ENCODE data around the gene PALMD. TPM values are rescaled to one million over a fixed set of nuclear protein-coding genes. Genes with fewer than 3 reads are reported as not detected.

The PALMD gene
- total RNA-seq, 1 experiment from 2014 or later: not detected

- Histone ChIP-seq H3K23ac (ENCODE audit: insufficient read length, low read depth, low read length) (no peak overlapping the region), H3K14ac (ENCODE audit: insufficient read depth, low read length) (no peak overlapping the region), H3K79me1 (ENCODE audit: insufficient read depth, low read depth, low read length, poor library complexity, severe bottlenecking) (no peaks in the 10 kb centered on the region), H3T11ph (ENCODE audit: low read length) (no peak overlapping the region), H2AFZ (ENCODE audit: low read length) (no peak overlapping the region), H4K5ac (ENCODE audit: insufficient read length, low read depth, low read length) (no peak overlapping the region), H3K4me2 (ENCODE audit: insufficient read depth, insufficient read length, low read length) (no peak overlapping the region), H4K8ac (replicated peaks; ENCODE audit: insufficient read length, low read depth, low read length) (no peak overlapping the region), H2BK20ac (ENCODE audit: low read depth, low read length, poor library complexity, severe bottlenecking) (no peak overlapping the region), H2AK5ac (ENCODE audit: insufficient read length, low read length) (no peak overlapping the region), H3K9me3 (ENCODE audit: control insufficient read depth, low read depth, low read length) (no peaks in the 10 kb centered on the region), H3K4ac (ENCODE audit: low read depth, low read length) (no peak overlapping the region), H2BK5ac (ENCODE audit: insufficient read length, low read length) (no peak overlapping the region), H4K20me1 (ENCODE audit: control insufficient read depth, insufficient read depth, insufficient read length) (no peaks in the 10 kb centered on the region), H4K91ac (ENCODE audit: insufficient read length, low read depth, low read length) (no peak overlapping the region), H2BK15ac (ENCODE audit: low read depth, low read length) (no peak overlapping the region), H3K79me2 (ENCODE audit: insufficient read depth, low read length) (no peaks in the 10 kb centered on the region), H3K56ac (ENCODE audit: insufficient read length, low read depth, low read length) (no peak overlapping the region), H2BK12ac (ENCODE audit: insufficient read length, low read depth, low read length) (no peak overlapping the region), H3K9ac (ENCODE audit: extremely low read depth, insufficient read length, low read length) (no peak overlapping the region), H3K4me1 (ENCODE audit: insufficient read depth, low read length) (no peaks in the 10 kb centered on the region), H2BK120ac (ENCODE audit: low read depth, low read length, poor library complexity, severe bottlenecking) (no peak overlapping the region), H3K27ac (ENCODE audit: insufficient read length, low read depth, low read length) (no peak overlapping the region), H3K23me2 (ENCODE audit: insufficient read length, low read depth, low read length, poor library complexity, severe bottlenecking) (no peaks in the 10 kb centered on the region), H3K18ac (ENCODE audit: insufficient read length, low read depth, low read length) (no peak overlapping the region), H3K27me3 (ENCODE audit: insufficient read depth, low read length) (no peaks in the 10 kb centered on the region)
- Mint-ChIP-seq H3K4me1 (peaks cover 5 to 7% of the 10 kb centered on the region in 2 experiments; a peak in 3 of 4 replicates), H3K4me3 (no peak overlapping the region), H3K9me3 (no peaks in the 10 kb centered on the region), H3K27me3 (ENCODE audit: low read depth) (no peaks in the 10 kb centered on the region), H3K36me3 (ENCODE audit: insufficient read depth in 1 of 3, low read depth in 3 of 3) (no peaks in the 10 kb centered on the region), H3K27ac (0 out of 7 replicates have a peak overlapping the region, but pooled peaks of 1 of the 3 experiments have one; percentile 17)
- DNase-seq: no peak
- WGBS (ENCODE audit: extremely low coverage, insufficient read length, low lambda C conversion rate): no CpG with 5 or more reads among the region's 2 CpGs
- TF ChIP-seq, protein P1, sequence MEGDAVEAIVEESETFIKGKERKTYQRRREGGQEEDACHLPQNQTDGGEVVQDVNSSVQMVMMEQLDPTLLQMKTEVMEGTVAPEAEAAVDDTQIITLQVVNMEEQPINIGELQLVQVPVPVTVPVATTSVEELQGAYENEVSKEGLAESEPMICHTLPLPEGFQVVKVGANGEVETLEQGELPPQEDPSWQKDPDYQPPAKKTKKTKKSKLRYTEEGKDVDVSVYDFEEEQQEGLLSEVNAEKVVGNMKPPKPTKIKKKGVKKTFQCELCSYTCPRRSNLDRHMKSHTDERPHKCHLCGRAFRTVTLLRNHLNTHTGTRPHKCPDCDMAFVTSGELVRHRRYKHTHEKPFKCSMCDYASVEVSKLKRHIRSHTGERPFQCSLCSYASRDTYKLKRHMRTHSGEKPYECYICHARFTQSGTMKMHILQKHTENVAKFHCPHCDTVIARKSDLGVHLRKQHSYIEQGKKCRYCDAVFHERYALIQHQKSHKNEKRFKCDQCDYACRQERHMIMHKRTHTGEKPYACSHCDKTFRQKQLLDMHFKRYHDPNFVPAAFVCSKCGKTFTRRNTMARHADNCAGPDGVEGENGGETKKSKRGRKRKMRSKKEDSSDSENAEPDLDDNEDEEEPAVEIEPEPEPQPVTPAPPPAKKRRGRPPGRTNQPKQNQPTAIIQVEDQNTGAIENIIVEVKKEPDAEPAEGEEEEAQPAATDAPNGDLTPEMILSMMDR (conservative IDR thresholded peaks at IDR 0.05): no peak
Observed at GRCh38 chr1:99669821-99670220, 23.9 kb downstream of the PALMD start.

Data from H9 (cell line).